ENCODE measurements around the gene UBE2K.
"Not testable (repeated sequence)": the region's sequence is repeated elsewhere in the genome, so short reads cannot be mapped to it uniquely, and the experiment has no call there.

UBE2K gene

GRCh38 chr4:39808231-39808749, 110.4 kb downstream of the UBE2K start:
- DNase-seq (ENCODE audit: low read depth) = no peak

DNA sequence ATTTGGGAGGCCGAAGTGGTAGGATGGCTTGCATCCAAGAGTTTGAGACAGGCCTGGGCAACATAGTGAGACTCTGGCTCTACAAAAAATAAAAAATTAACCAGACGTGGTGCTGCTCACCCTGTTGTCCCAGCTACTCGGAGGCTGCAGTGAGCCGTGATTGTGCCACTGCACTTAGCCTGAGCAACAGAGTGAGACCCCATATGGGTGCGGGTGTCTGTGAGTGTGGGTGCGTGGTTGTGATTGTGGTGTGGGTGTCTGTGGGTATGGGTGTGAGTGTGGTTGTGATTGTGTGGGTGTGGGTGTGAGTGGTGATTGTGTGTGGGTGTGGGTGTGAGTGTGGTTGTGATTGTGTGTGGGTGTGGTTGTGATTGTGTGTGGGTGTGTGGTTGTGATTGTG, 114.6 kb downstream of the UBE2K start:
- DNase-seq (ENCODE audit: low read depth) = no peak

DNA sequence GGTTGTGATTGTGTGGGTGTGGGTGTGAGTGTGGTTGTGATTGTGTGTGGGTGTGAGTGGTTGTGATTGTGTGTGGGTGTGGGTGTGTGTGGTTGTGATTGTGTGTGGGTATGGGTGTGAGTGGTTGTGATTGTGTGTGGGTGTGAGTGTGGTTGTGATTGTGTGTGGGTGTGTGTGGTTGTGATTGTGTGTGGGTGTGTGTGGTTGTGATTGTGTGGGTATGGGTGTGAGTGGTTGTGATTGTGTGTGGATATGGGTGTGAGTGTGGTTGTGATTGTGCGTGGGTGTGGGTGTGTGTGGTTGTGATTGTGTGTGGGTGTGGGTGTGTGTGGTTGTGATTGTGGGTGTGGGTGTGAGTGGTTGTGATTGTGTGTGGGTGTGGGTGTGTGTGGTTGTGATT, 115.1 kb downstream of the UBE2K start:
- not testable (repeated sequence) for DNase-seq (ENCODE audit: low read depth)

DNA sequence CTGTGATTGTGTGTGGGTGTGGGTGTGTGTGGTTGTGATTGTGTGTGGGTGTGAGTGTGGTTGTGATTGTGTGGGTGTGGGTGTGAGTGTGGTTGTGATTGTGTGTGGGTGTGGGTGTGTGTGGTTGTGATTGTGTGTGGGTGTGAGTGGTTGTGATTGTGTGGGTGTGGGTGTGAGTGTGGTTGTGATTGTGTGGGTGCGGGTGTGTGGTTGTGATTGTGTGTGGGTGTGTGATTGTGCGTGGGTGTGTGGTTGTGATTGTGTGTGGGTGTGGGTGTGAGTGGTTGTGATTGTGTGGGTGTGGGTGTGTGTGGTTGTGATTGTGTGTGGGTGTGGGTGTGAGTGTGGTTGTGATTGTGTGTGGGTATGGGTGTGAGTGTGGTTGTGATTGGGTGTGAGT, 115.8 kb downstream of the UBE2K start:
- DNase-seq (ENCODE audit: low read depth) = not testable (repeated sequence)

DNA sequence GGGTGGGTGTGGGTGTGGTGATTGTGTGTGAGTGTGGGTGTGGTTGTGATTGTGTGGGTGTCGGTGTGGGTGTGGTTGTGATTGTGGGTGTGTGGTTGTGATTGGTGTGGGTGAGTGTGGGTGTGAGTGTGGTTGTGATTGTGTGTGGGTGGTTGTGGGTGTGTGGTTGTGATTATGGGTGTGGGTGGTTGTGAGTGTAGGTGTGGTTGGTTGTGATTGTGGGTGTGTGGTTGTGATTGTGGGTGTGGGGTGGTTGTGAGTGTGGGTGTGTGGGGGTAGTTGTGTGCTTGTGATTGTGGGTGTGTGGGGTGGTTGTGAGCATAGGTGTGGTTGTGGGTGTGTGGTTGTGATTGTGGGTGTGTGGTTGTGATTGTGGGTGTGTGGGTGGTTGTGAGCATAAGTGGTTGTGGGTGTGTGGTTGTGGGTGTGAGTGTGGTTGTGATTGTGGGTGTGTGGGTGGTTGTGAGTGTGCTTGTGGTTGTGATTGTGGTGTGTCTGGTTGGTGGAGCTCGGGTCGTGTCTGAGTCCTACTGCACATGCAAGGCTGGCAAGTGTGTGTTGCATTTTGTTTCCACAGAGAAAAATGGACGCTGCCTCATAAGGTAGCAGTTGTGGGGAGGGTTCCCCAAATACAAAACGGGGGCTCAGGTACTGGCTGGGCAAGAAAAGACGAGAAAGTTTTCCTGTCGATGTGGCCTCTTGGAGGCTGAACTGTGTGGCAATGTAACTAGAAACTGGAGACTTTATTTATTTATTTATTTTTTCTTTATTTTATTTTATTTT, 116.7 kb downstream of the UBE2K start:
- peak; percentile 36 for DNase-seq (ENCODE audit: low read depth)

DNA sequence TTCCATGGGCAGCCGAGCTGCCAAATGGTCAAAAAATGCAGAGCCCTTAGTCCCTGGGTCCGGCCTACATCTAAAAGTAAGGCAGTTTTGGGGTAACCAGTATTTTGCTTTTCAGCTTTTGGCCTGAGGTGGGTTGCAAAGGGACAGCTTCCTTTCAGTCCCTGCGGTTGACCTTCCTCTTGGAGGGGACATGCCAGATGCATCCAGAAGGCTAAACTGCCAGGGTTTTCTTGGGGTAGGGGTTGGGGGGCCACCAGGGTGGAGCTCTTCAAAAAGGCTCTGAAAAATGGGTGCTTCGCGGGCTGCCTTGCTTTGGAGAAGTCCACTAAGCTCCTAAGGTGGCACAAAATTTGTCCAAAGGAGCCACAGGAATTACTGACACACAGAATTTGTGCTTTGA, 120.7 kb downstream of the UBE2K start:
- no peak for DNase-seq (ENCODE audit: low read depth)

DNA sequence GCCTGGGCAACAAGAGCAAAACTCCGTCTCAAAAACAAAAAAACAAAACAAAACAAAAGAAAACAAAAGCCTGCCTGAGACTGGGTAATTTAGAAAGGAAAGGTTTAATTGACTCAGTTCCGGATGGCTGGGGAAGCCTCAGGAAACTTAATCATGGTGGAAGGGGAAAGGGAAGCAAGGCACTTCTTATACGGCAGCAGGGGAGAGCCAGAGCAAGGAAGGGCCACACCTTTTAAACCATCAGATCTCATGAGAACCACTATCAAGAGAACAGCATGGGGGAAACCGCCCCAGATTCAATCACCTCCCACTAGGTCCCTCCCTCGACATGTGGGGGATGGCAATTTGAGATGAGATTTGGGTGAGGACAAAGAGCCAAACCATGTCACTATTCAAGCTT, 122.2 kb downstream of the UBE2K start:
- DNase-seq (ENCODE audit: low read depth) = no peak

GRCh38 chr4:39821951-39822350, 124.0 kb downstream of the UBE2K start:
- DNase-seq (ENCODE audit: low read depth) = no peak

DNA sequence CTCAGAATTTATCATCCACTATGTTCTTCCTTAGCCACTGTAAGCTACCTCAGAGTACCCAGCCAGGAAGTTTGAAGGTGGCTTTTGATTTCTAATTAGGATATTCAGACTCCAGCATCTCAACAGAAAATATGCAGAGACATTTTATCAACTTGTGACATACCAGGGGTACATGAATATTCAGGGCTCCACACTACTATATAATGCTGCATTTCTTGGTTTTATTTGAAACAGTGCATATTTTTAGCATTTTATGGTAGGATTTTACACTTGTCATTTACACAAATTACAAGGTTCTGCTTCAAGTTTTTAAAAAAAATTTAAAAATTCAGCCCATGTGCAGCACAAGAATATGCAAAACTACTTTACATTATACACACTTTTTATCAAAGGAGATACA, 124.7 kb downstream of the UBE2K start:
- no peak for DNase-seq (ENCODE audit: low read depth)

DNA sequence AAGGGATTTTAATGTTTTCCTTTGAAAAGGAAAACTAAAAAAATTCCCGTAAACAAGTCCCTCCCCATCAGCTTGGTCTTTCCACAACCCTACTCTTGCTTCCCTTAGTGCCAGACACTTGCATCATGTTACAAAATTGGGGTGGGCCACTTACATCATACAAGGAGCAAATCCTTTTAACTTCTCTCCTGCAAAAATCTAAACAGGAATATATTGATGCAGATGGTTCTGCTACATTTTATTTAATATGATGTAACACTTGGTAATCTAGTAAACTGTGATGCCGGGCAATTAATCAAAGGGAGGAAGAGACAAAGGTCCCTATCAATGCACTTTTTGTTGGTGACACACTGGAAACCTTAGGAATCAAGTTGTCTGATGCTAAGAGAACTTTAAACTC, 125.3 kb downstream of the UBE2K start:
- peak; percentile 56 for DNase-seq (ENCODE audit: low read depth)

DNA sequence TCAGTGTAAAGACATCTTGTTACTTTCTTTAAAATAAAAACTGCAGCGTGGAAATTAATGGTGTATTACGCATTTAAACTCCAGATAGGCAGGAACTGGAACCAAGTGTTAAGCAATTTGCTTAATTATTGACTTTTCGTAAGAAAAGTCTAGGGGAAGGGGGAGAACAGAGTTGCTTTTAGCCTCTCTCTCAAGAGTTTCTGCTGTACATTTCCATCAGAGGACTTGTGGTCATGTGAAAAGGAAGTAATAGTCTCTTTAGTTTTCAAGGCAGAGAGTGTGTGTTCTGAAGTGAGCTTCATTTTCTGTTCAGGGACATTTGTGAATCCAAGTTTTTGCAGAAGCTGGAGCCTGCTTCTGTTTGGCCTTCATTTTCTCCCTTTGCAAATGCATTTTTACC, 127.2 kb downstream of the UBE2K start:
- no peak for DNase-seq (ENCODE audit: low read depth)

GRCh38 chr4:39825741-39826231, 127.8 kb downstream of the UBE2K start:
- peak; percentile 32 for DNase-seq (ENCODE audit: low read depth)

All from fibroblast of gingiva (primary cell).